Caco-2 (cell line): ENCODE measurements around the gene RCOR3. TPM values are rescaled to one million over a fixed set of nuclear protein-coding genes. Genes with fewer than 3 reads are reported as not detected.

Experiments
- BruUV-seq: library from RNA; stranded (reverse); fragments of 400-500 nt; replicated peaks from 2 replicates; lab custom pipeline; 2021; lab: Mats Ljungman, UMichigan
- CTCF ChIA-PET: fragments of 300-600 bp; sonication (Branson Sonifier 250); formaldehyde crosslinking; loops from one replicate; lab custom pipeline; 2022; ENCODE audit warnings: antibody characterized with exemption; lab: Charles Lee
- POLR2A ChIA-PET: fragments of 300-600 bp; sonication (Branson Sonifier 250); formaldehyde crosslinking; loops from one replicate; lab custom pipeline; 2022; ENCODE audit warnings: antibody characterized with exemption; lab: Charles Lee
- DNase-seq, 2 experiments: peaks; one replicate each; pipeline versions ENCODE4 v3.0.0 to v3.0.0-alpha.2; 2020 to 2022
- H3K27me3 ChIP-seq: replicated peaks from 2 replicates; pipeline ENCODE4 v1.6.0; 2011; ENCODE audit warnings: low read length; ENCODE audit not compliant: control insufficient read depth, insufficient read depth
- H3K36me3 ChIP-seq: 2 replicates; pipeline ENCODE4 v1.5.1; 2011; ENCODE audit warnings: low read length; ENCODE audit not compliant: control insufficient read depth, insufficient read depth
- H3K4me1 ChIP-seq: fragments of 250-450 bp; sonication (Bioruptor Pico); 2 replicates; pipeline ENCODE4 v1.5.1; 2020; ENCODE audit warnings: mild to moderate bottlenecking
- H3K4me3 ChIP-seq: 2 replicates; pipeline ENCODE4 v1.5.1; 2011; ENCODE audit warnings: low read depth, mild to moderate bottlenecking, control low read depth, low read length
- H3K9me3 ChIP-seq: fragments of 250-450 bp; sonication (Bioruptor Pico); 2 replicates; pipeline ENCODE4 v1.5.1; 2020; ENCODE audit warnings: mild to moderate bottlenecking, moderate library complexity
- H3K27ac Mint-ChIP-seq: one replicate; pipeline ENCODE4 v1.8.0; 2022; ENCODE audit warnings: mixed read lengths; ENCODE audit not compliant: unreplicated experiment
- H3K27me3 Mint-ChIP-seq: one replicate; pipeline ENCODE4 v1.8.0; 2022; ENCODE audit warnings: mixed read lengths; ENCODE audit not compliant: insufficient read depth, unreplicated experiment
- H3K36me3 Mint-ChIP-seq: one replicate; pipeline ENCODE4 v1.8.0; 2022; ENCODE audit warnings: mild to moderate bottlenecking, mixed read lengths; ENCODE audit not compliant: insufficient read depth, unreplicated experiment
- H3K4me1 Mint-ChIP-seq: one replicate; pipeline ENCODE4 v1.8.0; 2022; ENCODE audit warnings: low read depth, mixed read lengths; ENCODE audit not compliant: unreplicated experiment
- H3K4me3 Mint-ChIP-seq: one replicate; pipeline ENCODE4 v1.8.0; 2022; ENCODE audit warnings: mild to moderate bottlenecking, moderate library complexity, mixed read lengths; ENCODE audit not compliant: unreplicated experiment
- H3K9me3 Mint-ChIP-seq: one replicate; pipeline ENCODE4 v1.8.0; 2022; ENCODE audit warnings: mixed read lengths; ENCODE audit not compliant: unreplicated experiment
- CTCF ChIP-seq, 2 experiments: fragments of 200-600 bp in 1 of 2; IDR thresholded peaks; 1 replicate in 1 of 2; 2 replicates in 1 of 2; pipeline versions ENCODE4 v1.5.1 to v1.8.0; 2011 to 2022; ENCODE audit warnings: antibody characterized with exemption in 1 of 2, control low read depth in 1 of 2, inconsistent platforms in 1 of 2, low read depth in 1 of 2, low read length in 1 of 2, mild to moderate bottlenecking in 1 of 2, moderate library complexity in 1 of 2; ENCODE audit not compliant: insufficient read depth in 1 of 2, severe bottlenecking in 1 of 2, unreplicated experiment in 1 of 2
- intact Hi-C: fragments of 100-400 bp; cut with micrococcal nuclease; formaldehyde crosslinking; loops from one replicate; pipeline ENCODE4 v1.10.0; 2022; ENCODE audit not compliant: unreplicated experiment
- total RNA-seq: library from RNA; stranded (reverse); gene quantifications from 2 replicates; pipeline ENCODE4 v1.2.3, GENCODE V29; 2022

RCOR3 gene
- total RNA-seq, 1 experiment from 2014 or later: 42.3 TPM

- no peak overlapping the region for H3K27ac Mint-ChIP-seq
- peaks cover 24% of the 10 kb centered on the region for H3K4me1 Mint-ChIP-seq
These were observed 72.0 kb downstream of the RCOR3 start for GRCh38 chr1:211331011-211331709.

DNA sequence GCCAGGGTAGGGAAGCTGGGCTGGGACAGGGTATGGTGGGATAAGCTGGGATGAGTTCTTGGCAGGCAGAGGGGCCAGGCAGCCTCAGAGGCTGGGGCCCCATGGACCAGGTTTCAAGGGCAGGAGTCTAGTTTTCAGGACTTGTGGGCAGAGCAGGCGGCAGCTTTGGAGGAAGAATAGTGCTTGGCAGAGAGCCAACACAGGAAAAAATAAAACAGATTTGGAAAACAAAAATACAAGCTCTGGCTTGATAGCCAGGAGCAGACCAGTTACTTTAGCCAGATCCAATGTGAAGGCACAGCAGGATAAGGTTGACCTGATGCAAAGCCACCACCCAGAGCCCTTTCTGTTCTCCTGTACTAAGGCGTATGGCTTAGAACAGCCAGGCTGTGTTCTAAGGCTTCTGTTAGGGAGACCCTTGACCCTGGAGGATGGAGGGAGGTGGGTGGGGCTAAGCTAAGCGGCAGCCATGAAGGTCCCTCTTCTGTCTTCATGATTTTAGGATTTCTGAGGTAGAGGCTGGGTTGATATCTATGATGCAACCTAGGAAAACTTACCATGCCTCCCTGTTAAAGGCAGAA lies 73.0 kb downstream of the RCOR3 start:
- Histone ChIP-seq H3K4me1 (peaks cover 20% of the 10 kb centered on the region), H3K9me3 (no peaks in the 10 kb centered on the region), H3K36me3 (no peaks in the 10 kb centered on the region), H3K27me3 (no peaks in the 10 kb centered on the region), H3K4me3 (no peak overlapping the region)
- peaks cover 24% of the 10 kb centered on the region for H3K4me1 Mint-ChIP-seq
- no peak overlapping the region for H3K27ac Mint-ChIP-seq
- POLR2A ChIA-PET: no interaction called here
- no TSS peak for BruUV-seq
- no peaks in the 10 kb centered on the region for H3K9me3 Mint-ChIP-seq
- no peaks in the 10 kb centered on the region for H3K36me3 Mint-ChIP-seq
- DNase-seq: no peak
- CTCF ChIA-PET: interaction anchor here (0.5 kb wide), 1 partner anchor 94 kb away, joined by 3 read pairs; no protein-coding TSS in a partner anchor
- H3K27me3 Mint-ChIP-seq: no peaks in the 10 kb centered on the region
- H3K4me3 Mint-ChIP-seq: no peak overlapping the region
- intact Hi-C loops: no loop called here
- no peak for TF ChIP-seq CTCF (IDR thresholded peaks at IDR 0.05; ENCODE audit: insufficient read depth in 1 of 2, low read depth in 1 of 2, low read length in 1 of 2, severe bottlenecking in 1 of 2, unreplicated experiment in 1 of 2)

More at GRCh38 chr1:211331011-211331709, 72.0 kb downstream of the RCOR3 start:
- Histone ChIP-seq H3K27me3 (no peaks in the 10 kb centered on the region), H3K36me3 (no peaks in the 10 kb centered on the region), H3K4me3 (no peak overlapping the region), H3K4me1 (peaks cover 20% of the 10 kb centered on the region), H3K9me3 (no peaks in the 10 kb centered on the region)
- no peak for DNase-seq
- intact Hi-C loops: no loop called here
- Mint-ChIP-seq H3K4me3 (no peak overlapping the region), H3K9me3 (no peaks in the 10 kb centered on the region), H3K36me3 (no peaks in the 10 kb centered on the region), H3K27me3 (no peaks in the 10 kb centered on the region)
- CTCF ChIA-PET: no interaction called here
- POLR2A ChIA-PET: no interaction called here
- no peak for TF ChIP-seq CTCF (IDR thresholded peaks at IDR 0.05; ENCODE audit: insufficient read depth in 1 of 2, low read depth in 1 of 2, low read length in 1 of 2, severe bottlenecking in 1 of 2, unreplicated experiment in 1 of 2)
- BruUV-seq: no TSS peak

GRCh38 chr1:211332830-211333229 lies 73.7 kb downstream of the RCOR3 start:
- DNase-seq: no peak
- Histone ChIP-seq H3K27me3 (no peaks in the 10 kb centered on the region), H3K36me3 (no peaks in the 10 kb centered on the region), H3K9me3 (no peaks in the 10 kb centered on the region), H3K4me1 (peaks cover 20% of the 10 kb centered on the region), H3K4me3 (no peak overlapping the region)
- Mint-ChIP-seq H3K4me1 (peaks cover 24% of the 10 kb centered on the region), H3K4me3 (no peak overlapping the region), H3K27me3 (no peaks in the 10 kb centered on the region), H3K9me3 (no peaks in the 10 kb centered on the region), H3K27ac (no peak overlapping the region), H3K36me3 (no peaks in the 10 kb centered on the region)
- POLR2A ChIA-PET: no interaction called here
- intact Hi-C loops: no loop called here
- TF ChIP-seq CTCF (IDR thresholded peaks at IDR 0.05; ENCODE audit: insufficient read depth in 1 of 2, low read depth in 1 of 2, low read length in 1 of 2, severe bottlenecking in 1 of 2, unreplicated experiment in 1 of 2): no peak
- no TSS peak for BruUV-seq
- CTCF ChIA-PET: no interaction called here
